Measurements from ENCODE around the gene TRIM38.
"Not testable (repeated sequence)": the region's sequence is repeated elsewhere in the genome, so short reads cannot be mapped to it uniquely, and the experiment has no call there.

The TRIM38 gene

GRCh38 chr6:25972902-25973301 is 10.3 kb downstream of the TRIM38 start:
- no peak for DNase-seq

- no peak for DNase-seq
These were observed 11.4 kb downstream of the TRIM38 start for GRCh38 chr6:25973923-25974555.

GRCh38 chr6:25975923-25976560 is 13.4 kb downstream of the TRIM38 start:
- DNase-seq: no peak

- DNase-seq: no peak
These were observed 18.3 kb downstream of the TRIM38 start for GRCh38 chr6:25980935-25981334.

- no peak for DNase-seq
These were observed 19.1 kb downstream of the TRIM38 start for GRCh38 chr6:25981568-25982263.

GRCh38 chr6:25984265-25984664 is 21.7 kb downstream of the TRIM38 start:
- DNase-seq: no peak

GRCh38 chr6:25987845-25988244 is 25.2 kb downstream of the TRIM38 start:
- DNase-seq: no peak

GRCh38 chr6:25990172-25990873 is 27.7 kb downstream of the TRIM38 start:
- DNase-seq: no peak

- DNase-seq: peak; percentile 39
These were observed 29.3 kb downstream of the TRIM38 start for GRCh38 chr6:25991785-25992412.

- DNase-seq: peak; percentile 89
These were observed 30.1 kb downstream of the TRIM38 start for GRCh38 chr6:25992413-25993340.

- DNase-seq: not testable (repeated sequence)
These were observed 30.7 kb downstream of the TRIM38 start for GRCh38 chr6:25993341-25993684.

GRCh38 chr6:25995507-25995906 is 32.9 kb downstream of the TRIM38 start:
- DNase-seq: no peak

- DNase-seq: no peak
These were observed 35.3 kb downstream of the TRIM38 start for GRCh38 chr6:25997921-25998320.

GRCh38 chr6:25998379-25998778 is 35.8 kb downstream of the TRIM38 start:
- no peak for DNase-seq

GRCh38 chr6:25999225-25999624 is 36.6 kb downstream of the TRIM38 start:
- not testable (repeated sequence) for DNase-seq

- no peak for DNase-seq
These were observed 38.0 kb downstream of the TRIM38 start for GRCh38 chr6:26000366-26001144.

- DNase-seq: peak; percentile 5
These were observed 40.6 kb downstream of the TRIM38 start for GRCh38 chr6:26003102-26003694.

GRCh38 chr6:26006086-26006939 is 43.7 kb downstream of the TRIM38 start:
- no peak for DNase-seq

- not testable (repeated sequence) for DNase-seq
These were observed 44.3 kb downstream of the TRIM38 start for GRCh38 chr6:26006940-26007305.

- DNase-seq: no peak
These were observed 45.9 kb downstream of the TRIM38 start for GRCh38 chr6:26008470-26008869.

Data from T1000 (cell line).